GM18502 (cell line): ENCODE data around the gene LRCH1.

Experiments used
- ATAC-seq: cut with Tn5 transposase; IDR thresholded peaks from one replicate; pipeline ENCODE4 v1.9.1; 2021; ENCODE audit warnings: mild to moderate bottlenecking; ENCODE audit not compliant: unreplicated experiment, poor library complexity

Gene LRCH1

DNA sequence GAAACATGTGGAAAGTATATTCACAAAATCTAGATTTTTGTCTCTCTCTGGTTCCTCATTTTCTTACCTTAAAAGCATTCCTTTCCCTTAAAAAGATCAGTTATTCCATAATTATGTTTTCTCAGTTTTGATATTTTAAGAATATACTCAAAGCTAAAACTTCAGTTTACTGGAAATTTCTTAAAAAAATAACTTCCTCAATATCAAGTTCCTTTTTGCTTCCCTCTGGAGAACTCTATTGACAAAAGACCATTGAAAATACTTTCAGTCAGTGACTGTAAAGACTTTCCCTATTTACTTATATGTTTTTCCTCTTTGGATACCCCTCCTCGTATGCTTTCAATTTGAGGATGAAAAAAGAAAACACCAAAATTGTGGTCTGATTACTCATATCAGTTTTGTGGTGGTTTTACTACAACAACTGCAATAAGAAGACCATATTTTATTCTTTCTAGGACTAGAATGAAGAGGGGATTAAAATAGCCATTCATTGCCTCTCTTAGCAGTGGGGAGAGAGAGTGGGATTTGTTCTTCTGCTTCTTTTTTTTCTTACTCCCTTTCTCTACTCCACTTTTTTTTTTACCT is 130.8 kb downstream of the LRCH1 start:
- no peak for ATAC-seq

DNA sequence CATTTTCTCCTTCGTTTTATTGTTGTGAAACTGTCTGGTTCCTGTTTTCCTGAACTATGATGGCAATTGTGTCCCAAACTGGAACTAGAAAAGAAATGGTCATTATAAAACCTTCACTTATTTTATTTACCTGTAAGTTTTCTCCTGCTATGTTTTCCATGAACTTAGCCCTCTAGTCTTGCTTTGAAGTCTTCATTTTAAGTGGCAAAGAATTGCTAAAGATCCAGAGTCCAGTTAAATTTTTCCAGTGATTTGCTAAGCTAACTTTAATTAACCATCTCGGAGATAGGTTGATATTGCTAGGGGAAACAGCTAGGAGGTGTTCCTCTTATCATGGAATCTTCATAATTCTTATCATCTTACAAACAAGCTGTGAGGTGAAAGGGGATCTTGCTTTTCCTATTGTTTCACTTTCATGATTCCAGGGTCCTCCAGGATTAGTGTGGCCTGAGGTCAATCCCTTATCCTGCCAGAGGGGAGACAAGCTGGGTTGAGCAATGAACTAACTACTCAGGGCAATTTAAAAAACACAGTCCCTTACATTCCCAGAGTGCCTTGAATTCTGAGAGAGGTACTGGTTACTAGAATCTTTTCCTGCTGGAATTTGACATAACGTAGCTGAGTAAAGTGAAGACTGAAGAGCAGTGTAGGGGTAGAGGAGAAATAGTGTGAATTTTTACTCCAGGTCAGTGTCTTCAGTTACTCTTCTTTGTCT is 131.5 kb downstream of the LRCH1 start:
- ATAC-seq: no peak

DNA sequence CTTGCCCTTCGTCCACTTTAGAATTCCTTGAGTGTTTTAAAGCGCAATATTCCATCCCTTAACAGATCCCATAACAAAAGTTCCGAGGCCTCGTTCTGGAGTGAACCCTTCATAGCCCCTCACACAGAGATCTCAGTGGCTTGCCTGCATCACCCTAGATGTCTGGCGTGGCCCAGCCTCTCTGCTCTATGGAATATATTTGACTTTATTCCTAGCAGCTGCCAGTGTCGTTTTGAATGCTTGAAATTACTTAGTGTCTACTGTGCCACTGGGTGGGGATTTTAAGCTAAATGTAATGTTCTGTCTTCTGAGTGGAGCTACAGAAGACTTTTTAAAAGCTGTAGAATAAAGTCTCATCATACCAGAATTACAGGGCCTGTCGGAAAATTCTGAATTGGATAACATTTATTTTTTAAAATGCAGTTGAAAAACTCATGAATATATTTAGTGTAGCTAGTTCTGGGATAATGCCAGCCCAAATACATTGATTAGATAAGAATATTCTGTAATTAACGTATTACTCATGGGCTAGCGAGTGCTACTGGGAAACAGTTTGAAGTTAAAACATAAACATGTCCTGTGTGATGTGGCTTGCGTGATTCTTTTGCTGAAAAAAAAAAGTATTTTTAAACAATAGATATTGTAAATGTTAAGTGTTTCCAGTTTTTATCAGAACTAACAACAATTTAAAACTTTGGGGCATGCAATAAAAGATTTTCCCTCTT is 132.2 kb downstream of the LRCH1 start:
- no peak for ATAC-seq

DNA sequence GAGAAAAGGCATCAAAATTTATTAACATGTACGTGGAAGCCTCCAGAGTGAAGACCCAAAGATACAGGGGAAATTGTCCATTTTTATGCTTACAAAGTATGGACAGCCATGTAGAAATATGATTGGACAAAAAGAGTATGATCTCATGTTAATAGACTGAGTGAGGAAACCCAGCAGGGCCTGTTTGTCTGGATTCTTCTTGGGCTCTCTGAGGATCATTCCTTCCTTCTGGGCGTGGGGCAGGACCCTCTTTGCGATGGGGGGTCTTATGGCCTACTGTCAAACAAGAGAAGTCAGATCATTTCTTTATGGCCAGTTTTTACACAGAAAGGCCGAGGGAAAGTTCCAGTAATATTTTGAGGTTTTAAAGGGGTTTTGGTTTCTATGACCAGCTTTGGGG is 133.2 kb downstream of the LRCH1 start:
- no peak for ATAC-seq

DNA sequence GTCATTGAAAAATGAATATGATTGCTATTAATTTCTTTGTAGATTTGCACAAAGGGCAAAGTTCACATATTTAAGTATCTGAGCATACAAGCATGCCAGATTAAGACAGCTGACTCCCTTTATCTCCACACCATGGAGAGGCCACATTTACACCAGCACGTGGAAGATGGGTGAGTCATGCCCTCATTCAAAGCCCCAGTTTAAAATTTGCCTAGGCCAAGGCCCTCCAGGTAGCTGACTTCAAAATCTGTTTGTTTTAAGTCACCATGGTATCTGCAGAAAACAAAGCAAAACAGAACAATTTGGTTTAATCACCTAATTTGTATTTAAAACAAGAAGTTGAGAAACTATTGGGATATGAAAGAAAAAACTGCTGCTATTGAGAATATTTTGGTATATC is 134.8 kb downstream of the LRCH1 start:
- ATAC-seq: no peak

DNA sequence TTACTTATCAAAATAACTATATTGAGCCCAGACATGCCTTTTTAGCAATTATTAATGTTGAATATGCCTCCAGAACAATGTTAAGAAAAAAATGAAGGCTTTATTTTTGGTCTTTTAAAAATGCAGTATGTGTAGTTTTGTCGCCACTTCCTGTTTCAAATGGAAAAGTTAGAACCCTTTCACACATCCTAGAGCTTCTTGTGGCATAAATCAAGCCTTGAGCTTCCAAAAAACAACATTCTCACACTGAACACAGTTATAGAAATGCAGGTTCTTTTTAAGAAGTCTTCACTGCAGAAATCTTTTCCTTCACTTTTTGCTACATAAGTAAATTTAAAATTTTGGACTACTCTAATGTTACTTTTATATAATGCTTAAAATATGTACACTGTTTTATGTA is 135.3 kb downstream of the LRCH1 start:
- no peak for ATAC-seq

DNA sequence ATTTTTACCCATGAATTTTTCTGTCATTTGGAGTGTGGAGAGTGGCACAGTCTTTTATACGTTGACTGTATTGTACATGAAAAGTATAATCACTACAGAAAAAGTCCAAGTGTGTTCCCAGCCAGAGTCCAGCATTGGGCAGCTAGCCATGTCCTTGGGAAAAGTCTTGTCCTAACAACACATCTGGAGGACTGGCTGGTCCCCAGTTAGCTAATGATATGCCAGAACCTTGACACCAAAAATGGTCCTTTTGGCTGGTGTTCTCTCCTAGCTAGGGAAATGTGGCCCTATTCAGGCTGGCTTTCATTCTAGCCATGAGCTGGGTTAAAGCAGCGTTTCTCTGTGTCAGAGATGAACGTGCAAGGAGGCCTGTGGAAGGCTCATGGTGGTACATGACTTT is 145.0 kb downstream of the LRCH1 start:
- ATAC-seq: no peak

DNA sequence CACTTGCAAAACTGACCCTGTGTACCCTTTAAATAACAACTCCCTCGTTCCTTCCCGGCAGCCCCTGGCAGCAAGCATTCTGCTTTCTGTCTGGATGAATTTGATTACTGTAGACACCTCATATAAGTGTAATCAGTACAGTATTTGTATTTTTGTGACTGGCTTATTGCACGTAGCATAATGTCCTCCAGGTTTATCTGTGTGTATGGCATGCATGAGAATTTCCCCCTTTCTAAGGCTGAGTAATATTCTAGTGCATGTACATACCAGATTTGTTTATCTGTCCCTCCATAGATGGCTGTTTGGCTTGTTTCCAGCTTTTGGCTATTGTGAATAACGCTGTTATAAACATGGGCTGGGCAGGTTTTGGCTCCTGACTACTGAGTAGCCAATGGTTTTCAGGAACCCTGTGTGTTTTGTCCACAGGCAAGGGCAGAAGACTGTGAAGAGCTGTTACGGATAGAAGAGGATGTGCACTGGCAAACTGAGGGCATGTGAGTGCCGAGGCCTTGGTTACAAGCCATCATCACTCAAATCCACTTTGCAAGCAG is 146.0 kb downstream of the LRCH1 start:
- no peak for ATAC-seq

DNA sequence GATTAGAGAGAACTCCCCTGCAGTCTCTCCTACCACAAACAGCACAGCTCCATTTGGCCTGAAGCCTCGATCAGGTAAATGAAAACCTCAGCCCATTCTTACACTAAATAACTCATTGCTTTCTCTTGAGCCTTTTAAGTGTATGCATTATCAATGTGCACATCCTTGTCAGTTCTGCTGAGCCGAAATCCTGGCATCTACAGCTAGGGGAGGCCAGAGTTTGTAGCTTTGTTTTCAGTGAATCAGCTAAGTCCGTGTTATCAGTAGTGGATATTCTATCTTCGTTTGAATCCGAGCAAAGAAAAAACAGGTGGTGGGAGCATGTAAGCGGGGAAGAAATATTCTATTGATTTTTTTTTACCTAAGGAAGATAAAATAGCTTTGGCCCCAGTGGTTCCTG is 159.6 kb downstream of the LRCH1 start:
- no peak for ATAC-seq

DNA sequence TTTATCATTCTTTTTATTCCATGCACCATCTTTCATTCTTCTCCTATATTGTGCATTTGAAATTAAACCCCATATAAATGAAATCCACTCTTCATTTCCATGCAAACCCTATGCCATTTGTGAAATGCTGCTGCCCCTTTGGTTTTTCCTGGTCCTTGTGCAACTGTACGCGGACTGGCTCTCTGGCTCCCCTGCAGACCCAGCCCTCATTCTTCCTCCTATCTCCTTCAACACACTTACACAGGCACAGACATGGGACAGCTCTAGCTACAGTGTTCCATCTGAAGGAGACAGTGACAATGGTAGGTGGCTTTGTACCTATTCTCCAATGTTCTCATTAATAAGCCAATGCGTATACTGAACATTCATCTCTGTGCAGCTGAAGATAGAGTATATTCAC is 162.4 kb downstream of the LRCH1 start:
- ATAC-seq: no peak

DNA sequence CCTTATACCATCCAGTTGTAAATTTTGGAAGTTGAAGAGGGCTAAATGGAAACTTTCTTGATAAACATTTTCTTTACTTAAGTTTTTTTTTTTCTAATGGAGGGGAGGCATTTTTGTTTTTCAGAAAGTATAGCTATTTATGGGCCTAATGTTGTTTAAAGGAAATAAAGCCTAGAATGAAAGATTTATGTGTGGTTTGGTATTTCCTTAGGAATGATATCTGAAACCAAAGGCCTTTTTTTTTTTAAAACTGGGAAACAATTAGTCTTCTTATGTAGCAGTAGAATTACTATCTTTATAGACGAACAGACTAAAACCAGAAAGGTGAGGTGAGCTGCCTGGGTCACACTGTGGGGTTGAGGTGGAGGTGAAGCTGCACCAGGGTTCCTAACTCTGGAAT is 163.9 kb downstream of the LRCH1 start:
- no peak for ATAC-seq

DNA sequence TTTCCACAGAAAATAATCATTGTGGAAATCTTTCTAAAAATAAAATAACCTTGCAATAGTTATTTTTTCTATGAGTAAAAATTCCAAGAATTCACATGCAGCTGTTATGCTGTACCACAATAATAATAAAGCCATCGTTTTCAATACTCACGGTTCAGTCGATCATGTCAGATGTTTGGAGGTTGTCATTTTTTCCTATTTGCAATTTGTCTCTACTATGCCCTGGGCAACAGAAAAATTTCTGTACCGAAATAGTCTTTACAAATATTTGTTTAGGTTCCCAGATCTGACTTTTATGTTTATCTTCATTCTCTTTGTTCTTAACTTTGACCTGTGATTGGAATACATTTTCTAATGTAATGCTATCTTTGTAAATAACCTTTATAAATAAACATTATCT is 164.3 kb downstream of the LRCH1 start:
- ATAC-seq: no peak

DNA sequence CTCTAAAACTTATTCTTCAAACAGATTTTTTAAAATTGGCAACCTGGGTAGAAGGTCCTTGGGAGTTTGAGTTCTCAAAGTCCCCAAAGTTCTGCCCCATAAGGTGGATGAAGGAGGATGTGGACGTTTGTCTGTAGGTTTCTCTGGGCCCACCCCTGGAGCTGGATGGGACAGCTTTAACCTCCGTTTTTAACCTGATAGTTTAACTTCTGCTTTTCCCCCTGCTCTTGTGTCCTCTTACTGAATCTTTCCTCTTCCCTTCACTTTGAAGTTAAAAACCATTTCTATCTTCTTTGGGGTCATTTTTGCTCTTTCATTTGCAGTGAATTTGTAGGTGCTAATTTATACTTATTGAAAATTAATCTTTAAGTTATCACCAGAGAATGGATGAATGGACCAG is 164.9 kb downstream of the LRCH1 start:
- ATAC-seq: no peak

DNA sequence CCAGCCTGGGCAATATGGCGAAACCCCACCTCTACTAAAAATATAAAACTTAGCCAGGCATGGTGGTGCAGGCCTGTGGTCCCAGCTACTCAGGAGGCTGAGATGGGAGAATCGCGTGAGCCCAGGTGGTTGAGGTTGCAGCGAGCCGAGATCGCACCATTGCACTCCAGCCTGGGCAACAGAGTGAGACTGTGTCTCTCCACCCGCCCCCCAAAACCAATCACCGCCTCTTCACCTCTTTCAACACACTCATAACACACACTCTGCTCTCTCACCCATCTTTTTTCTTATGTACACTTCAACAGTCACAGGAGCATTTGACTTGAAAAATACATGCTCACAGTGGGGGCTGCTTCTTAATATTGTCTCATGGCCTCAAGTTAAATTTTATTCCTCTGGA is 167.2 kb downstream of the LRCH1 start:
- peak; percentile 91 for ATAC-seq

DNA sequence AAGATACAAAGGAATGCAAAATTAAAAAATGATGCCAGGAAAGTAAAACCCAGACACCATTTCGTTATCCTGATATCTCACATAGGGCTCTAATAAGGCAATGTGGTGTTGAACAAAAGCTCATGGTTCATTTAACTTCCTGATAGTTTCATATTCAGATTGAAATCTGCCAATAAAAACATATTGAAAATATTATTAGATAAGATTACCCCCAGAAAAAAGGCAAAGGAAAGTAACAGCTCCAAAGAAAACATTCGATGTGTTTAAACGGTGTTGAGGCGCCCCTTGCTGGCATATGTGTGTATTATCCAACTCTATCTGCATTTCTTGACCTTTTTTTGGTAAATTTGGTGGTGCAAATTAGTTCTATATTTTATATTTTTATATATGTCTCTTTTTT is 168.1 kb downstream of the LRCH1 start:
- no peak for ATAC-seq

DNA sequence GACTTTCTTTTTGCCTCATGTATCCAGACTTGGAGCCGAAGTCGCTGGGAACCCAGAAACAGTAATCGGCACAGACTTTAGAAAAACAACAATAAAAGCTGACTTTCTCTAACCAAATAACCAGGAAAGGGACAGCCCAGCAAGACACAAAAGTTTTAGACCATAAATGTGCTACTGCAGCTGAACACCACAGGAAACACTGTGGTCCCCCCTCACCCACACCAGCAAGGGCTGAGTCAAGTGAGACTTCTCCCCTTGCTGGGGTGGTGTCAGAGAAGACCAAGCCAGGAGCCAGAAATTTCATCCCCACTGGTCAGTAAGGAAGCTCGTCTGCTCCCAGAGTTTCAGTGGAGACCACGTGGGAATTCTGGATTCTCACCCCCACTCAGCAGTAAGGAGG is 173.4 kb downstream of the LRCH1 start:
- no peak for ATAC-seq

DNA sequence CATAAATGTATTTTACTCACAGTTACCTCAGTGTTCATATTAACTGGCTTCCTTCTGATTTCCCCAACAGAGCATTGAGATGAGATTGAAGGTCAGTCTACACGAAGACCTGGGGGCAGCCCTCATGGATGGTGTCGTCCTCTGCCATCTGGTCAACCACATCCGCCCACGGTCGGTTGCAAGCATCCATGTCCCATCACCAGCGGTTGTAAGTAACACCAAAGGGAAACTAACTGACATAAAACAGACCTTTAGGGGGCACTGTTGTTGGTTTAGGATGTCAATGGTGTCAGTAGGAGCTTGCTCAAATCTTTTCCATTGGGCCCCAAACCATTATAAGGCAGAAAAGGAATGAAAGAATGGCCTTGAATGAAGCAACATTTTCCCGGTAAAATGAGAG is 175.8 kb downstream of the LRCH1 start:
- ATAC-seq: no peak

DNA sequence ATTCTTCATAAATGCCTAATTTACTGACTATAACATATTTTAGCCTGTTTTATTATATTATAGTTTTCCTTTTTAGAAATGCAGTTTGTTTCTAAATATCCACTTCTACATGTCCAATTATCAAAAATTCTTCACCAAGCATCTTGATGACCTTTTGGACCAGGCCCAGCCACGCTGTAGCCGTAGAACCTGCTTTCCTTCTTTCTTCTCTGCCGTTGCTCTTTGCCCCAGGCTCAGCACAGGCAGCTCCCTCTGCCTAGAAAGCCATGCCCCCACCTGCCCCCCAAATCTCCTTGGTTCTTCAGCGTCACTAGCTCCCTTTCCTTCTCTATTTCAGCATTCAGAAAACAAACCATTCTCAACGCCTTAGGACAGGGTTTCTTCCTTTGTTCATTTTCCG is 178.6 kb downstream of the LRCH1 start:
- no peak for ATAC-seq

DNA sequence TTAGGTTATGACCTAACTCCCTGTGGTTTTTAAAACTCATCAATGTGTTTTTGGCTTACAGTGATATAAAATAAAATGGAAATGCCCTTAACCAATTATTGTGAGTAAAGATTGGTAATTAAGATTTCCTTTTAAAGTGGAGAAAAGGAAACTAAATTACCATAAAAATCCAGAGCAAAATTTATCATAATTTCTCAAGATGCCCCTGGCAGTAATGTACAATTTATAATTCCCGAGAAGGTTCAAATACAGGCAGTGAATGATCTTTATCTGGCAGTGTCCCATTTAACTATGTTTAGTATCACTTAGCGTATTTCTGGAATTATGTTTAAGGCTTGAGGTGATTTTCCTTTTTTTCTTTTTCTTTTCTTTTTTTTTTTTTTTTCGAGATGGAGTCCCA is 182.5 kb downstream of the LRCH1 start:
- ATAC-seq: no peak

DNA sequence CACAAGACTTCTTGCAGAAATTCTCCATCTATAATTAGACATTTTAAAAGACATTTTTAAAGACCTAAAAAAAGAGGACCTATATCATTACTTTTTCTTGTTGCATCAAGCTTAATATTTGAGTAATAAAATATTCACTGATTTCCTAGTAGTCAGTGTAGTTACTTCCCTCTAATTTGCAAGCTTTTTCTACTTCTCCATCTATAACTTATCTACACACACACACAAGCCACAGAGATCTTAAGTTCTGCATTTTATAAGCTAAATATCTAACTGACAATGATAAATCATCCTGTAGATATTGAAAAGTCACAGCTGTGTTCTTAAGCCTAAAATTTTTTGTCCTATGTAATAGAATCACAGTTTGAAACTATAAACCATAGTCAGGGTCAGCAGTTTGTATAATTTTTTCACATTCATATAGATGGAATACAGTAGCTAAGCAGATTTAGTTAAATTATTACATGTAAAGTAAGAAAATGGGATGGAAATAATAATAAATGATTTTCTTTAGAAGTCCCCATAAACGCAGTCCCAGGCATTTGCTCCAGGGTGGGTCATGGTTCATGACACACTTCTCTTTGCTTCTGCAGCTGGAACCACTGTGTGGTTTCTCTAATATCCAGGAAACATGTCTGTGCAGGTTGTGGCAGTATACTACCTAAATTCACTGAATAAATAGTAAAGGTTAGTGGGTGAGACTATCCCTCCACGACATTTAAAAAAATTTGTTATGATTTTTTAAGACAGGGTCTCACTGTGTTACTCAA is 183.8 kb downstream of the LRCH1 start:
- ATAC-seq: no peak

DNA sequence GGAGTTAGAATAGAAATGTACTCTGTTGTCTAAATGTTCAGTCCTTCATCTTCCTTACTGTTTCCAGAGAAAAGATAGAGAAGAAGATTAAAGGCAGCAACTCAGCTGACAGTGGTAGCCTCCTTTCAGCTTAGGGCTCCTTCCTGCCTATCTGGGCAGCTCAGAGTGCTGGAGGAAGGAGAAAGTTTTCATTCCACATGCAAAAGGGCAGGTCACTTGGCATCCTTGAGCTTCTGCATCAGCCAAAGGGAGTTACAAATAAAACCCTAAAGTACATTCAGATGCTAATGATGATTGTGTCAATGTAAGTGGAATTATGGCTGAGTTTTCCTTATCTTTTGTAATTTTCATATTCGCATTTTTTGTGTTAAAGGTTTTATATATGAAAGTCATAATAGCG is 185.1 kb downstream of the LRCH1 start:
- ATAC-seq: no peak
